Spinal cord (tissue), 10 donors: ENCODE results near the gene GINS2. TPM values are rescaled to one million over a fixed set of nuclear protein-coding genes. Genes with fewer than 3 reads are reported as not detected.
A peak's percentile ranks its signal among the peaks of the same experiment; 100 is the strongest.

Source experiments
- DNase-seq, 6 donors: peaks; one replicate each; pipeline versions ENCODE4 v3.0.0 to v3.0.0-alpha.2; 2013 to 2015; ENCODE audit warnings: low spot score in 6 of 6, low read depth in 4 of 6
- H3K27ac ChIP-seq: one replicate; pipeline ENCODE4 v1.5.1; 2013; ENCODE audit warnings: low read depth, low read length, control low read depth
- H3K27me3 ChIP-seq: one replicate; pipeline ENCODE4 v1.6.1; 2013; ENCODE audit warnings: low read length; ENCODE audit not compliant: control insufficient read depth, insufficient read depth
- H3K36me3 ChIP-seq: one replicate; pipeline ENCODE4 v1.6.1; 2013; ENCODE audit warnings: low read length; ENCODE audit not compliant: control insufficient read depth, insufficient read depth
- H3K4me1 ChIP-seq: one replicate; pipeline ENCODE4 v1.6.1; 2013; ENCODE audit warnings: low read length; ENCODE audit not compliant: control insufficient read depth, insufficient read depth
- H3K4me3 ChIP-seq: one replicate; pipeline ENCODE4 v1.5.1; 2013; ENCODE audit warnings: low read depth, low read length, control low read depth
- H3K9me3 ChIP-seq: one replicate; pipeline ENCODE4 v1.6.1; 2013; ENCODE audit warnings: low read length; ENCODE audit not compliant: control insufficient read depth, insufficient read depth
- WGBS: methylation state at CpG from one replicate; pipeline ENCODE4 v1.1.5; 2013; ENCODE audit warnings: missing lambda C conversion rate; ENCODE audit not compliant: insufficient coverage; 5-methylcytosine and 5-hydroxymethylcytosine counted together
- polyA plus RNA-seq, 2 donors: library from polyadenylated mRNA; unstranded; fragments of 120-200 nt; gene quantifications; one replicate each; pipeline ENCODE4 v1.2.1, GENCODE V29; 2013; ENCODE audit not compliant: insufficient read length in 2 of 2
- total RNA-seq, 2 donors: library from RNA; depleted of rRNA in 1 of 2; stranded (reverse); fragments of 120-200 nt in 1 of 2; fragments of >200 nt in 1 of 2; gene quantifications; one replicate each; pipeline versions ENCODE4 v1.2.3 to v1.2.4, GENCODE V29; 2013 to 2014
- donor health status: healthy.

GINS2 gene
- total and polyA plus RNA-seq, 4 donors = 5.4 to 13.6 (median 10.5) TPM

DNA sequence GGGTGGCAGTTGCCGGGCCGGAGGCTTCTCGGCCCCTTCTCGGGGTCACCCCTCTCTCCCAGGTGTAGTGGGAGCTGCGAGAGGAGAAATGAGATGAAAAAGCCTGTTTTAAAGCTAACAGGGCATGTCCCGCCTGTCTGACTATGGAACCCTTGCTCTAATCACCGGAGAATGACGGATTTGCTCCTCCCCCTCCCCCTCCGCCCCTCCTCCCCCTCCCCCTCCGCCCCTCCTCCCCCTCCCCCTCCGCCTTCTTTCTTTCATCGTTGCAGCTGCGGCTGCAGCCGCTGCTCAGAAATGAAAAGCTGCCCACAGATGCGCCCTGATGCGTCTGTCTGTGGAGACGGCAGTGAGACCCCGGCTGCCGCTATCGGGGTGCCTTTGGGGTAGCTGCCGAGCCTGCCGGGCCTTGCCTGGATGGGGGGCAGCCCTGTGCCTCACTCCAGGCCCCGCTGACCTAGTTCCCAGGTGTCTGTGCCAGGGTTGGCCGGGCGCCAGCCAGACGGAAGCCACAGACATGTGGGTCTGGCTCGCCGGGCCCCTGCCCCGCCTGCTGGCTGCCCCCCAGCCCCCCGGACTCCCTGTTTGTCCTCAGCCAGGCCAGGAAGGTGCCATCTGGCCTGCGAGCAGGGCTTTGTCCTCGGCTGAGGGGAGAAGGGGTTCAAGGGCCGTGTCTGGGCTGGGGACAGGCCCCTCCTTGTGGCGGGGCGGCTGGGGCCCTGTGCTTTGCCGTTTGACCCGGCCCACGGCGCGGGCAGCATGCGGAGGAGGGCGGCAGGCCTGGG, 37.7 kb downstream of the GINS2 start:
- H3K4me3 ChIP-seq = no peak overlapping the region
- H3K36me3 ChIP-seq = peaks cover 83% of the 10 kb centered on the region
- 23% methylated on average over 33 of the region's 42 CpGs for WGBS
- H3K27me3 ChIP-seq = no peaks in the 10 kb centered on the region
- peak in 2 of 6 donors; percentile 82 to 85 for DNase-seq
- no peaks in the 10 kb centered on the region for H3K9me3 ChIP-seq
- H3K4me1 ChIP-seq = peaks cover 58% of the 10 kb centered on the region
- H3K27ac ChIP-seq = peak overlapping the region; percentile 64

DNA sequence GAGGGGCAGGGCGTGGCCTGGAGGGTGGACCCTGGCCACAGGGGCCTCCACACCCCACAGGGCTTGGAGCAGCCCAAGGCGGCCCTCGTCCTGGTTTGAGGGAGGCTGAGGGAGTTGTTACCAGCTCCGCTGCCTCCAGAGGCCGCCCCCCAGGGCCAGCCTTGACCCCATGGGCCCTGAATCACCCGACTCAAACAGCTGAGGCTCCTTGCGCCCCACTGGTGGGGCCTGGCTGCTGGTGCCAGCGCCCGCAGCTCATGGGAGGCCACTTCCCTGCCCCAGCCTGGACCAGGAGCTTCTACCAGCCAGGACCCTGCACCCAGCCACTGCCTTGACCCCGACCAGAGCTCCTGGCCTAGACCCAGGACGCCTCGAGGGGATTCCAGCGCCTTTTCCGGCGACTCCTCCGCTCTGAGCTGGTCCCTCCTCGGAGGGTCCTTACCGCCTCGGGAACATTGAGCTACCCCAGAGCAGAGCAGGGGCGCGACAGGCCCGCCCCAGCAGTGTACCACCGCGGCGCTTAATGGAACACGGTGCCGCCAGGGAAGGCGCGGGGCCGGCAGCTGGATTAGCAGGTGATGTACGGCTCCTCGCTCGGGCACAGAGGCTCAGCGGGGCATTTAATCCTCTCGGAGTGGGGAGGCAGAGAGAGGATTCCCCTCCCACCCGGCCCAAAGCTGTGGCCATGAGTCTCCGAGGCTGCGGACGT, 38.5 kb downstream of the GINS2 start:
- no peaks in the 10 kb centered on the region for H3K27me3 ChIP-seq
- H3K27ac ChIP-seq = no peak overlapping the region
- peak in 1 of 6 donors; percentile 63 for DNase-seq
- H3K4me3 ChIP-seq = no peak overlapping the region
- WGBS = 56% methylated on average over 33 of the region's 39 CpGs
- peaks cover 78% of the 10 kb centered on the region for H3K36me3 ChIP-seq
- H3K9me3 ChIP-seq = no peaks in the 10 kb centered on the region
- H3K4me1 ChIP-seq = peaks cover 58% of the 10 kb centered on the region

DNA sequence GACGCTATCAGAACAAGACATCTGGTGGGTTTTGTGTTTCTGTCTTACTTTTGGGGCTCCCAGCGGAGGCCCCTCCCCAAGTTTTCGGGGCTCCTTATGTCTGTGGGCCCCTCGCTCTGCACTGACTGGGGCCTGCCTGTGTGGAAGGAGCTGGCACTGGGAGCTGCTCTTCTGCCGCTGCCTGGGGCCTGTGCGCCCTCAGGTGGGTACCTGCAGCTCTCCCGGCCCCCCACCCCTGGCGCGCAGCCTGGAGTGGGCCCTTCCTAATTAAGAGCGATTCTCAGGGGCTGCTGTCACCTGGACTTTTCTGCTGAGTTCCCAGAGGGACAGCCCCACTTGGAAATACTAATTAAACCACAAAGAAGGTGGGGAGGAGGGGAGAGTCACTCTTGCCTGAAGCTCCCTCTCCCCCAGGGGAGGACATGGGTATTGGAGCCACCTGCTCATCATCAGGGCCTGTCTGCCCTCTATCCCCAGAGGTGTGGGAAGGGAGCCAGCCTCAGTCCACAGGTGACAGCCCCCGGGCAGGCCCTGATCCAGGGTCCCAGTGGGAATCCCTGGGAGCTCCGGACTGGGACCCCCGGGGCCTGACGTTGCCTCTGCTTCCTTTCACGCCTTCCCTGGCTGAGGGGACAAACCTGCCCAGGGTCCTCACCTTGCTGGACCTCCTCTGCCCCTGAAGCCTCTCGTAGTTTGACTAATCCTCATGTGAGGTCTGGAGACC, 39.2 kb downstream of the GINS2 start:
- no peak overlapping the region for H3K4me3 ChIP-seq
- DNase-seq = no peak
- WGBS = 85% methylated on average over 15 of the region's 16 CpGs
- no peak overlapping the region for H3K27ac ChIP-seq
- H3K9me3 ChIP-seq = no peaks in the 10 kb centered on the region
- H3K36me3 ChIP-seq = peaks cover 77% of the 10 kb centered on the region
- no peaks in the 10 kb centered on the region for H3K27me3 ChIP-seq
- H3K4me1 ChIP-seq = peaks cover 55% of the 10 kb centered on the region

DNA sequence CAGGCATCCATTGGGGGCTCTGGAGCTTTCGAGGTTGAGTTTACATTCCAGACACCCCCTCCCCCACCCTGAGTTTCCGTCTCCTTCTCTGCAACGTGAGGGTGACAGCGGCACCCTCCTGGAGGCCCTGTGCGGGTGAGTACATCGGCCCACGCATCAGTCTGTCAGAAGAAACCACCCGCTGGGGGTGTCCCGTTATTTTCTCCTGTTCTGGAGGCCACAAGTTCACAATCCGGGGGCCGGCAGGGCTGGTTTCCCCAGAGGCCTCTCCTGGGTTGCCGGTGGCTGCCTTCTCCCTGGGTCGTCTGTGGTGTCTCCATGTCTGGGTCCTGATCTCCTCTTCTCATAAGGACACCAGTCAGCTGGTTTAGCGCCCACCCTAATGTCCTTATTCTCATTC, 39.9 kb downstream of the GINS2 start:
- no peak overlapping the region for H3K27ac ChIP-seq
- WGBS = 75% methylated on average over 13 of the region's 14 CpGs
- no peak for DNase-seq

DNA sequence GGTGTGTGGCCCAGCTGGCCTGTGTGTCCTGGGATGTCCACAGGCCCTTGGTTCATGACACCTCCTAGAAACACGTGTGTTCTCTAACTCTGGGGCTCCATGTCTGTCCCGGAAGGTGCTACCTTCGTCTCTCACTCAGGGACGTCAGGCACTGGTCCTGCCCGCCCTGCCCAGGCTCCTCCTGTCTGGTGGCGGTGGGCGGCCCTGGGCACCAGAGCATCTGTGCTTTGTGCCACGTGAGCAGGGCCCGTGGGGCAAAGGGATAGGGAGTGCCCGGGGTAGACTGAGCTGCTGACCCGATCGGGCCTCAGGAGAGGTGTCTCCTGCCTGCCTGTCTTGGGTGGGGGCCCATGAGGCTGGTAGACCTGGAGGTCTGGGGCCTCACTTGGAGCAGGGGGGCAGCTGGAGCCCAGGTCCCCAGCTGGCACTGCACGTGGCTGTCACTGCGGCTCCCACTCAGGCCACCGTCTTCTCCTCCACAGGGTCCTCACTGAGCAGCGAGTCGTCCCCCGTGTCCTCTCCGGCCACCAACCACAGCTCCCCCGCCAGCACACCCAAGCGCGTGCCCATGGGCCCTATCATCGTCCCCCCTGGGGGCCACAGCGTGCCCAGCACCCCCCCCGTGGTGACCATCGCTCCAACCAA, 40.6 kb downstream of the GINS2 start:
- peaks cover 72% of the 10 kb centered on the region for H3K36me3 ChIP-seq
- WGBS = 91% methylated on average over 23 of the region's 26 CpGs
- H3K27ac ChIP-seq = no peak overlapping the region
- H3K4me1 ChIP-seq = peaks cover 47% of the 10 kb centered on the region
- no peak for DNase-seq
- H3K9me3 ChIP-seq = no peaks in the 10 kb centered on the region
- no peaks in the 10 kb centered on the region for H3K27me3 ChIP-seq
- no peak overlapping the region for H3K4me3 ChIP-seq

More for the DNA sequence above, 39.9 kb downstream of the GINS2 start:
- H3K27me3 ChIP-seq = no peaks in the 10 kb centered on the region
- peaks cover 49% of the 10 kb centered on the region for H3K4me1 ChIP-seq
- no peak overlapping the region for H3K4me3 ChIP-seq
- H3K36me3 ChIP-seq = peaks cover 72% of the 10 kb centered on the region
- no peaks in the 10 kb centered on the region for H3K9me3 ChIP-seq

DNA sequence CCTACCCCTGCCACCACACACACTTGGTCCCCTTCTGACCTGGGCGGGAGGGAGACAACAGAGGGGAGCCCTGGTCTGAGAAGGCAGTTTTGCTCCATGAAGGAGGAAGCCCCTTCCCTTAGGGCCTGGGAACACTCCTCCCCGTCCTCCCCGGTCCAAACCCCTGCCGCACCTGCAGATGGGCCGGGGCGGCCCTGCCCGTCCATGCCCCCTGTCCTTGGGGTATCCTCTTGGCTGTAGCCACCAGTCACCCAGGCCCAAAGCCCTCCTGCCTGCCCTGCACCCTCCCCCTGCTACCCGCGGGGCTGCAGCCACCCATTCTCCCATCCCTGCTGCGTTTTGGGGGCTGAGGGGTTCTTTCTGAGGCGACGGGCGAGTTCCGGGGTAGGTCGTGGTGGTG, 41.8 kb downstream of the GINS2 start:
- Histone ChIP-seq H3K4me1 (peaks cover 47% of the 10 kb centered on the region), H3K27me3 (no peaks in the 10 kb centered on the region), H3K36me3 (peaks cover 83% of the 10 kb centered on the region), H3K9me3 (no peaks in the 10 kb centered on the region), H3K4me3 (no peak overlapping the region), H3K27ac (no peak overlapping the region)
- 96% methylated on average over 7 of the region's 15 CpGs for WGBS
- no peak for DNase-seq

DNA sequence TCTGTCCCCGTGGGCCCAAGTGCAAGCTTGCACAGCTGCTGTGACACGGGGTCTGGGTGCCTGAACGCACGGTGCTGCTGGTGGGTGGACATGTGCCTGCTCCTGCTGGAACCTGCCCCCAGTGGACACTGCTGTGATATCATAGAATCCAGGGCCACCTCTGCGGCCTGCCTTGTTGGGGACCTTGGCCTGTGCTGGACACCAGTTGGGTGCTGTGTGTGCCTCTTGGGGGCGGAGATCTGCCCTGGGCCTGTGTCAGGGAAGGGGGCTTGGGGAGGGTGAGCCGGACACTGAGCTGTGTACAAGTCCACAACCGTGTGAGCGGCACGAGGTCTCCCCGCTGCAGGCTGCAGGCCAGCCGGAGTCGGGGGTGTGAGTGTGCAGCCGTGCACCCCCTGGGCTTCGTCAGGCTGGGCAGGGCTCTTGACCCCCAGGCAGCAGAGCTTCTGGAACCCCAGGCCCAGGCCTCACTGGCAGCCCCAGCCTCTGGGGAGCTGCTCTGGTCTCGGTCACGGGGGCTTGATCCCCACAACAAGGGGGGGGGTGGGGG, 42.3 kb downstream of the GINS2 start:
- WGBS = 88% methylated on average over 17 of the region's 17 CpGs

DNA sequence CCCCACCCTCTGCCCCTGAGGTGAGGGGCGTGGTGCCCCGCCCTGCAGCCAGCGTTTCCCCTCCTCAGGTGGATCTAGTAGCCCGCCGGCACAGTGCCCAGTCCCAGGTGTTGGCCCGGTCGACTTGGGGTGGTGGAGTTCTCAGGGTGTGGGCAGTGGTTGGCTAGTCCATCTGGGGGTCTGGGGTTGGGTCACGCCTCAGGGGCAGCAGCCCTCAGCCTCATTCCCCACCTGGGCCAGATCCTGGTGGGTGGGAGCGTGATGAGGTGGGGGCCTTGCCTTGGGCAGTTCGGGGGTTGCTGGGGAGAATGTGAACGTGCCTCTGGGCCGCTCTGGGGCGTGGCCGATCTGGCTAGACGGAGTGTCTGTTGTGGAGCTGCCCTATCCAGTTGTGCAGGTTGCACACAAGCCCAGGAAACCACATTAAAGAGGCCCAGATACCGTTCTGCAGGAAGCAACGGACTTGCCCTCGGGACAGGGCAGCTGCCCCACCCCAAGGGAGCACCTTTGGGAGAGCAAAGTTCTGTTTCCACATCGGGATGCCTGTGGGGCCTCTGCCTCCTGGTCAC, 43.6 kb downstream of the GINS2 start:
- peaks cover 86% of the 10 kb centered on the region for H3K36me3 ChIP-seq
- peaks cover 42% of the 10 kb centered on the region for H3K4me1 ChIP-seq
- no peaks in the 10 kb centered on the region for H3K9me3 ChIP-seq
- H3K27ac ChIP-seq = no peak overlapping the region
- WGBS = 84% methylated on average over 14 of the region's 19 CpGs
- no peaks in the 10 kb centered on the region for H3K27me3 ChIP-seq
- H3K4me3 ChIP-seq = no peak overlapping the region
- no peak for DNase-seq

More for the DNA sequence above, 42.3 kb downstream of the GINS2 start:
- Histone ChIP-seq H3K4me3 (no peak overlapping the region), H3K4me1 (peaks cover 45% of the 10 kb centered on the region), H3K9me3 (no peaks in the 10 kb centered on the region), H3K36me3 (peaks cover 83% of the 10 kb centered on the region), H3K27ac (no peak overlapping the region), H3K27me3 (no peaks in the 10 kb centered on the region)
- no peak for DNase-seq
